A204.1 (cell line): ENCODE measurements around the gene GLUL.
"Not testable (repeated sequence)": the region's sequence is repeated elsewhere in the genome, so short reads cannot be mapped to it uniquely, and the experiment has no call there.

Experiments
- FAIRE-seq: peaks from 2 replicates; lab custom pipeline; 2012; peaks lifted over from hg19 to GRCh38; lab: Jason Lieb, UNC

GLUL gene

DNA sequence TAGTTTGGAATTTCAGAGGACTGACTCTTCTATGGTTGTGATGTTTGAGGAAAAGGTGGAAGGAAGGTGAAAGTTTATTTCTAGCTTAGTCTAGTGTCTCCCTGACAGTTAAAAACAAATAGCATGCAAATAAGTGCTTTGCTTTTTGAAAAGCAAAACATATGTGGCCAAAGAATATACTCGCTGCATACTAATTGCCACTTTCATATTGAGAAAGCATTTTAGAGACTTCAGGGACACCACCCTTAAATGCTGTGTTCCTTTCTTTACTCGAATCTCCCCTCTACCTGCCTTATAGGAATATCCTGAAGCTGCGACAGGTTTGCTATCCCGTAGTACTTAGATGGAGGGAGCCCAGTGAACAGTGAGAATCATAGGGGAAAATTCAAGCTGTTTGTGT, 23.2 kb downstream of the GLUL start:
- FAIRE-seq, result no peak

DNA sequence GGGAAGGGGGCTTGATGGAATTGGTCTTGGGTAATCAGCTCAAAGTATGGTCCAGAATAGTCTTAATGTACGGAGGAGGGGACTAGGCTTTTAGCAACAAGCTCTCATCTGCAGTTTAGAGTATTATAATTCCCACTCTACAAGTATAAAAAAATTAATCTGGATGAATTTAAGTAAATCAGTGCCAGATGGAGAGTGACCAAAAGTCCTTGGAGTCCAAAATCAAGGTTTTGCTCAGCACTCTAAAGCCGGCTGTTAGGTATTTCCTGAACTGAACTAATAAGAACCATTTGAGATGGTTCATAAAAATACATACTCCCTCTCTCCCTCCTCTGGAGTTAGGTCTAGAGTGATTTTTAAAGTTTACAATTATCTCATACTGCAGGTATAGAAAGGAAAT, 23.7 kb downstream of the GLUL start:
- no peak for FAIRE-seq

DNA sequence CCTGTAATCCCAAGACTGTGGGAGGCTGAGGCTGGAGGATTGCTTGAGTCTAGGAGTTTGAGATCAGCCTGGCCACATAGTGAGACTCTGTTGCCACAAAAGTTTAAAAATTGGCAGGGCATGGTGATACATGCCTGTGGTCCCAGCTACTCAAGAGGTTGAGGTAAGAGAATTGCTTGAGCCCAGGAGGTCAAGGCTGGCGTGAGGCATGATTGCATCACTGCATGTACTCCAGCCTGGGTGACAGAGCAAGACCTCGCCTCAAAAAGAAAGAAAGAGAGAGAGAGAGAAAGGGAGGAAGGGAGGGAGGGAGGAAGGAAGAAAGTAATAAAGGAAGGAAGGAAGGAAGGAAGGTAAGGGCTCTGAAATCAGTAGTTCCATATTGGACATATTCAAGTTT, 25.0 kb downstream of the GLUL start:
- no peak for FAIRE-seq

DNA sequence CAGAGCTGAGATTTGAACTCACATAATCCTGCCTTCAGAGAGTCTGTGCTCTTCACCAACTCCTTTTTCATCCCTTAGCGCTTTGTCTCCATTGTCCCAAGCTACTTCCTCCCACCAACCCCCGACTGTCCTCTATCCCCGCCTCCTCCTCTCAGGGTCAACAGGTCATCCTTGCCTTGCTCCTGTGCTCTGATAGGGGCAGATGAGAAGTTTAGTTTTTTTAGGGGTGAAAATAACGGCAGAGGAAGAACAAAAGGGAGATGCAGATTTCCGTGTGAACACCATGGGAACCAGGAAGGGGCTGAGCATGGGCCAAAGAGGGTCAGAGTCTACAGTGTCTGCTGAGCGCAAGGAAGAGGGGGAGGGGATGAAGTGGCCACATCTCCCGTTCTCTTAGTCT, 31.9 kb downstream of the GLUL start:
- no peak for FAIRE-seq

DNA sequence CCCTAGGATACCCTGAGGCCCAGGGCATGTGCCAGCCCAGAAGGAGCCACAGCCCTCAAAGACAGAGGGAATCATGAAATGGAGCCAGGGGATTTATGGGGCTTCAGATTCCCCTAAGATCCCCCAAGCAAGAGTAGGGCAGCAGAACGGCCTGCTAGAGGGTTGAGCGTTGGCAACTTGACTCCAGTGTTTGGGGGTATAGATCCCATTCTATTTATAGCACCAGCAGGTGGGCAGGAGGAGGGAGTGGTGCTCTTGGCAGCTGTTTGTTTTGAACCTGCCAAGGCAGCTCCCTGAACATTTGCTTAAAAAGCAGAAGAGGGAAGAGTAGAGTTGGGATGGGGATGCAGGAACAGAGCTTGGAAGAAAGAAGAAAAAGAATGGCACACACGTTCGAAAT, 33.7 kb downstream of the GLUL start:
- no peak for FAIRE-seq

DNA sequence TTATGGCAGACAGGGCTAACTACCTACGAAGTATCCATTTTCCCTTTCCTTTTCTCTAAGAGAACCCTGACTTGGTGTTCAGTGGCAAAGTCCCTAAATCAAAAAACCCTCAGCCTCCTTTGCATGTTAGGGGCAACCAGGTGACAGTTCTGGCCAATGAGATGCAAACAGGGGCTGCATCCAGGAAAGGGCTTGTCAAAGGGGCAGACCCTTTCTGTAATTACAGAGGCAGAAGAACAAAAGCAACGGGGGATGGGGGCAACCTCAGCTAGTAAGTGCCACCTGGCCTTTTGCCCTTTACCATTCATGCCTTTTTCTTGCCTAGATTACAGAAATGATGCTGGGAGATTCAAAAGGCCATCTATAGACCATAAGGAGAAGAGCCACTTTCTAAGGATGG, 34.4 kb downstream of the GLUL start:
- no peak for FAIRE-seq

DNA sequence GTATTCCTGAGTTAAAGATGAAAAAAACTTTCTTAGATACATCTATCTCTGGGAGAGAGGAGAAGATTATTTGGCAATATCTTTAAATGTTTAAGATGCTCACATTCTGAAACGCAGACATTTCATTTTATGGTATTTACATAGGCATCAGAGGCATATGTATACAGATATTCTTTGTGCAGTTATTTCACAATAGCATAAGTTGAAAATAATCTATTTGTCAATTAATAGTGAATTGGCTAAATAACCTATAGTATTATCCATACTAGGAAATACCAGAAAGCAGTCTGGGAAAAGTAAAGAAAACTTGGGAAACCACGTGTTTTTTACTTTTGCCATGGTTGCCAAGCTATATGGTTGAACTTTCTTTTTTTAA, 35.9 kb downstream of the GLUL start:
- no peak for FAIRE-seq

DNA sequence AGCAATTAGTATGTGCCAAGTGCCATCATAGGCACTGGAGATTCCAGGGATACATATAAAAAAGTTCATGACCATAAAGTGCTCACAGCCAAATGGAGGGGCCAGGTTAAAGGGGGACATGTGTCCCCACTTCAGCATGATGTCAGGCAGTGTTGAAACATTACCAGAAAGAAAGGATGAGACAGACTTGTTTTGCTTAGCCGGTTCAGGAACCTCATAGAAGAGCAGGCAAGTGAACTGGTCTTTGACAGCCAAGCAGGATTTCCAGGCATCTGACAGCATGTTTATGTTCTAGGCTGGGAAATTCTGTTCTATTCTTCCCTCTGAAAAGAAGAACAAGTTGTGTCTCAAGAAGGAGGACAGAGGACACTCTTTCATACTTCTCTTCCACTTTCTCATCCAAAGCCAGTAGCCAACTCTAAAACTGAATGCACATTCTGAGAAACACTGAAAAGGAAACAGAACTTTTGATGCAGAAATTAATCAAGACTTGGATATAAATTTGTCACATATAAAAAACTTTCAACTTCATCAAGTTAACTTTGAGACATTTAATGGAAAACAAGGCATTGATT, 39.7 kb downstream of the GLUL start:
- no peak for FAIRE-seq

DNA sequence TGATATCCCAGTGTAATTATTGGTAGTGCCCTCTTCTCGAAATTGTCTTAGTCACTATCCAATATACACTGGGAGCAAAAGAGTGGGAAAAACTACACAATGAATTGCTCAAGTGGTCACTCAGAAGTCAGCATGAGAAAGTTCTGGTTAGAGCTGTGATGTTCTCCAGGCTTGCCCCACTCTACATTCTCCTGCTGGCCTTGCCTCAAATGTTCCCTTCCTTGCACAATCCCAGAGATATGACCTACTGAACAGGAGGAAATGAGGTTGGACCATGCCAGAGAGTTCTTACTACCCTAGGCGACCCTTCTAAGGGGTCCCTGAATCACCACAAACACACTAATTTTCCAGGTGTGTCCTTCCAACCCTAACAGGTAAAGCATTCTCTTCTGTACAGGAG, 40.8 kb downstream of the GLUL start:
- FAIRE-seq, result no peak

DNA sequence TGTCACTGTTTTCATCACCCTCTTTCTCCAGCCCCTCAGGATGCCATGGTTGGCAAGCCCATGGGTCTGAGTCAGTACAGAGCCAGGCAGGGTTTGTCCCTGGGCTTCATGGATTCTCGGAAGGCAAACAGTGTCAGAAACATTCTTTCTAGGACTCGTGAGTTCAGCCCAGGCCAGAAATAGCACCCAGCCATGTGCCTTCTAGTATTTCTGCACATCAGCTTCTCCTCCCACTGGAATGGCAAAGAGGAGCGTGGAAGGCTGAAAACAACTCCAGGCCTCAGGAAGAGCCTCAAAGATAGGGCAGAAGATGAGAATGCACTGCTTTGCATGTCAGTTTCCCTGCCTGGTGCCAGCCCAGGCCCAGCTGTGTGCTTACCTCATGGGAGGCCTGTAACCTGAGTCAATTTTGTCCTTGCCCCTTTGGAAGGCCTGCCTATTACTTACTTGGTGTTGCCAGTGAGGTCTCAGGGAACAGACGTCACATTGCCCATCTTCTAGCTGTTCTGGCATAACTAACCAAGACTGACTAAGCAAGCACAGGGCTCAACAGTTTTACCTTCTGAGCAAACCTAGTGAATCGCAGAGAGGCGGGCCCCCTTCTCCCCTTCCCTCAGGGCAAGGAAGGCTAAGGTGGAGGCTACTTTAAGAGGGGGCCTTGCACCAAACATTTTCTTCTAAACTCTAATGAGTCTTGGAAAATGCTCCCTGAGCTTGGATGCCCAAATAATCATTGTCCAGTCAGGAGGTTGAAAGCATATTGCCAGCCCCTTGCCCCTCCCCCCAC, 42.4 kb downstream of the GLUL start:
- no peak for FAIRE-seq

DNA sequence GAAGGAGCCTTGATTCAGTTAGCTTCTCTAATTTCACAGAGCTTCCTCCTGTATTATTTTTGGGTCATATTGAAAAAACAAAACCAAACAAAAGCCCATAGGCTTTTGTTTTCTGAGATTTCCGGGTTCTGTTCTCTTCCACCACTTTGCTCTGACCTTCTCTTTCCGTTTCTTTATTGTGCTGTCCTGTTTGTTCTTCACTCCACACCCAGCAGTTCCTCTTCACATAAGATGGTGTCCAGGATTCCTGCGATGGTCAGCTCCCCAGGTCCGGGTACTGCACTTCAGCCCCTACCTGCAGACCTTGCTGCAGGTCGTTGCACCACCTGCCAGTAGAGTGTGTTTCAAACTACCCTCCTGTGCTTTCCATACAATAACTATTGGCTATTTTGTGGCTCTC, 44.6 kb downstream of the GLUL start:
- FAIRE-seq, result no peak

DNA sequence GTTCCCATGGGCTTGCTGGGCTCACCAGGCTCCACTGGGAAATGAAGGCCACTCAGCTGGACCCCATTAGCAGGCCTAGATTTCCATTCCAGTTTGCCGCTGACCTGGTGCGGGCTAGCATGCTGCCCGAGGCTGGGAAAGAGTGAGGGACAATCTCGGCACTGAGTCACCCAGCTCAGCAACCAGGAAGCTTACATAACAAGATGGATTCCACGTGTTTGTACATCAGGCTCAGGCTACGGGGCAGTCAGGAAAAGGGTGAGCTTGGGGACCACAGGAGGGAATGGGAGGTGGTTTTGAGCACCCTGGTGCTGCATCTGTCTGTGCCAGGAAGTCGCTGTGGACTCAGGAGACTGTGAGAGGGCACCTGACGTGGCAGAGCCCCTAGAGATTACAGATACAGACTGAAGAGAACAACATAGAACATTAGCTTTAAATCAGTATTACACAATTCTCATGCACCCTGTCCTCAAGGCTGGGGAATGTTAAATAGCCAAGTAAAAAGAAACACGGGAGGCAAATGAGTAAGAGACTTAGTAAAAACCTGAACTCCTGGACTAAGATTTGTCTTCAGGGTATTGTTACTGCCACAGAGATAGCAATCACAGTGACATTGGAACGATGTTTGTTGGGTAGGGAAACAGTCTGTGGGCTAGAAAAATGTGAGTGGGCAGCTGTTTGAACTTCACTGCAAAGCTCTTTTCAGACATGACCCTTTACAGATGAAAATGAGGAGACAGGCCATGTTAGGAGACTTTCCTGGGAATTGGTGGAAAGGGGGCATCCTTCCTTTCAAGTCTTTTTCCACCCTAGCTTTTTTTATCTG, 51.1 kb downstream of the GLUL start:
- FAIRE-seq, result no peak

DNA sequence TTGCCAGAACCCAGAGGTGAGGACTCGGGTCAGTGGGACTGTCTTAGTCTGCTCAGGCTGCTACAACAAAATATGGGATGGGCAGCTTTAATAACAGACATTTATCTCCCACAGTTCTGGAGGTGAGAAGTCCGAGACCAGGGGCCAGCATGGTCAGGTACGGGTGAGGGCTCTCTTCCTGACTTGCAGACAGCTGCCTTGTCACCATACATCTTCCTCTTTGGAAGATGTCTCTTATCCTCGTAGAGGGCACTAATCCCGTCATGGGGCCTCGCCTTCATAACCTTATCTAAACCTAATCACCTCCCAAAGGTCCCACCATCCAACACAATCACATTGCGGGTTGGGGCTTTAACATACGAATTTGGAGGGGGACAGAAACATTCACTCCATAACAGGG, 51.9 kb downstream of the GLUL start:
- no peak for FAIRE-seq

DNA sequence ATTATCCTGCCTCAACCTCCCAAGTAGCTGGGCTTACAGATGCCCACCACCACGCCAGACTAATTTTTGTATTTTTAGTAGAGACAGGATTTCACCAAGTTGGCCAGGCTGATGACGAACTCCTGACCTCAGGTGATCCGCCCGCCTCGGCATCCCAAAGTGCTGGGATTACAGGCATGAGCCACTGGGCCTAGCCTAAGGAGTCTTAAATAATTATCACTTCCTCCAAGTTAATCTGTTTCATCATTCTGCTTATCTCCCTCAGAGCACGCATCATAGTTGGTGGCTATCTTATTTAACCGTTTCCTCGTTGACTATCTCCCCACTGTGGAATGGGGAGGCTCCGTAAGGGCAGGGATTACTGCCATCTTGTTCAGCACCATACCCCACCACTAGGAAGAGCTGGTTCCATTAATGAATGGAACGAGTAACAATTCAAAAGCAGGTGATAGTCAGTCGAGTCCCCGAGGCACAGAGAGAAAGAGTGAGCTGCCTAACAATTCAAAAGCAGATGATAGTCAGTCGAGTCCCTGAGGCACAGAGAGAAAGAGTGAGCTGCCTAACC, 52.7 kb downstream of the GLUL start:
- FAIRE-seq, result no peak

DNA sequence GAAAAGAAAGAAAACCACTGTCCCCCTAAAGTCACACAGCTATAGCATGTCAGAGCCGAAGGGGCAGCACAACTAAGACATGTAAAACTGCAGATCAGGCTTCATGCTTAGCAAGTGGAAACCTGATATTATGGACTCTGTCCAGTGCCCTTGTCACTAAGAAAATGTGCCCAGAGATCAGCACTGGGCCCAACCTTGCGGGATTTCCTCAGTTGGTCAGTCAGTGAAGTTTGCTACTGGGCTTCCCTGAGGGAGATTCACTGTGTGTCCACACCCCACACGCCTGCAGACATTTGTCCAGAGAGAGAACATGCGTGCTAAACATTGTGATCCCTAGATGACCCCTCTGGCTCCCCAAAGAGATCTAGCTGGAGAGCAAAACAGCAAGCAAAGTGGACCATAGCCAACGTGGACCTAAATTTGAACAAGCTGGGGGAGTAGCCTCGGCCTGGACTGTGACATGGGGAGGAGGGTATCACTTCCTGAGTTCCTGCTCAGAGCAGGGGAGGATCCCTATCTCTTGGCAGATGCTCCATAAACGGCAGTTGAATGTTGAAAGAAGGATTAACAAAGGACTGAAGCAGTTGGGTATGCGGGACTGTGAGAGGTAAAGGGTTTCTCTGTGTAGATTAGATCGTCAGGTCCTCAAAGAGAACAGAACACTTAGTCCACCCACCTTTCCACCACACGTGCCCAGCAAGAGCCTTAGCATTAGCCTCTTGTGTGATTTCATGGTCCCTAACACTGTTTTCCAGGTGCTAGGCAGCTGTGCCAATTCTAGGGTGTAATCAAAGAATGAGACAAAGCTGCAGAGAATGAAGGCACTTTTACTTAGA, 53.6 kb downstream of the GLUL start:
- no peak for FAIRE-seq

DNA sequence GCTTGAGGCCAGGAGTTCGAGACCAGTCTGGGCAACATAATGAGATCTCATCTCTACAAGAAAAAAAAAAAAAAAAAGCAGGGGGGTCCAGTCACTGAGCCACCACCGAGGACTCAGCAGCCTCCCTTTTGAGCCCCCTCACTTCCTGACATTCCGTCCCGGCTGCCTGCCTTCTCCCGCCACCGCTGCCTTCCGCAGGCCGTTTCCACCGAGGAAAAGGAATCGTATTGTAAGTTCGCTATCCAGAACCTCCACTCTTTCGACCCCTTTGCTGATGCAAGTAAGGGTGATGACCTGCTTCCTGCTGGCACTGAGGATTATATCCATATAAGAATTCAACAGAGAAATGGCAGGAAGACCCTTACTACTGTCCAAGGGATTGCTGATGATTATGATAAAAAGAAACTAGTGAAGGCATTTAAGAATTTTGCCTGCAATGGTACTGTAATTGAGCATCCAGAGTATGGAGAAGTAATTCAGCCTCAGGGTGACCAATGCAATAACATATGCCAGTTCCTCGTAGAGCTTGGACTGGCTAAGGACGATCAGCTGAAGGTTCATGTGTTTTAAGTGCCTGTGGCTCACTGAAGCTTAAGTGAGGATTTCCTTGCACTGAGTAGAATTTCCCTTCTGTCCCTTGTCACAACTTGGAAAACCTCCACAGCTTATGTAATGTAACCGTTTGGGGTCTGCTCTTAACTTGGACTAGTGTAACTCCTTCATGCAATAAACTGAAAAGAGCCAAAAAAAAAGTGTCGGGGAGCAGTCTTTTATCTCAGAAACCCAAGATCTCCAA, 55.6 kb downstream of the GLUL start:
- FAIRE-seq, result no peak

DNA sequence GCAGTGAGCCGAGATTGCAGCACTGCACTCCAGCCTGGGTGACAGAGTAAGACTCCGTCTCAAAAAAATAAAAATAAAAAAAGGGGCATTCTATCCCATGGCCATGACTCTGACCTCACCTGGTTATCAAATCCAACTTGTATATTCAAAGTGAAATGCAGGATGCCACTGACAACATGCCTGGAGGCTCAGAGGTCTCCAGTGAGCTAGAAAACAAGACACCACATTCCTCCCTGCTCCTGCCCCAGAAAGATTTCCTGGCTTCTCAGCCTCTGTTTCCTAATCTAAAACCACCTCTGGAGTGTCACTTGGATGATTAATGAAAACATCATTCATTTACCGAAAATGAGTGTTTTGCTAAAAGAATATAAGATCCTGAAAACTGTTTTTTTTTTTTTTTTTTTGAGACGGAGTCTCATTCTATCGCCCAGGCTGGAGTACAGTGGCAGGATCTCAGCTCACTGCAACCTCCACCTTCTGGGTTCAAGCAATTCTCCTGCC, 58.5 kb downstream of the GLUL start:
- FAIRE-seq, result not testable (repeated sequence)

DNA sequence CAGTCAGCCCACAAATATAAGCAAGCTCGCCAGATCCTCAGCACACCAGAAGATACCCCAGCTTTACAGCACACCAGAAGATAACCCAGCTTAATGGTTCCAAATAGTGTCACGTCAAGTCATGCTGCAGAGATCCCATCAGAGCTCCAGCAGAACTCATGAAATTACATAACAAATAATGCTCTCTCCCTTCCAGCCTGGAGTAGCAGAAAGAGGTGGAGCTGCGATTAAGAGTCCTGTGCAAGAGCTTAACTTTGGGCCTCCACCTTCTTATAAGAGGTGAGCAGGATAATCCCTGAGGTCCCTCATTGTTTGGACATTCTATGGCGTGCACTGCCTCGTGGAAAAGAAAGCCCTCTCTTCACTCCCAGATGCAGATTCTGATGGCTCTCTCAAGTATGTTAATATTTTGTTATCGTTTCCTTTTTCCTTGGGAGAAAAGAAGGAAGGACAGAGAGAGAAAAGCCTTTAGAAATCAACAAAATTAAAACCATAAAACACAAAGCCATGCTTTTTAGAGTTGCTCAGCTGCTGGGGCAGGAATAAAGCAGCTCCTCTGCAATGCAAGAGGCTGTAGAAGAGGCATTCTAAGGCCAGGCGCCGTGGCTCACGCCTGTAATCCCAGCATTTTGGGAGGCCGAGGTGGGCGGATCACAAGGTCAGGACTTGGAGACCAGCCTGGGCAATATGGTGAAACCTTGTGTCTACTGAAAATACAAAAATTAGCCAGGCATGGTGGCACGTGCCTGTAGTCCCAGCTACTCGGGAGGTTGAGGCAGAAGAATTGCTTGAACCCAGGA, 59.1 kb downstream of the GLUL start:
- no peak for FAIRE-seq
